Psoas muscle (tissue), 8 donors: ENCODE measurements around the gene SLC34A1. TPM values are rescaled to one million over a fixed set of nuclear protein-coding genes. Genes with fewer than 3 reads are reported as not detected.
"Not testable (repeated sequence)": the region's sequence is repeated elsewhere in the genome, so short reads cannot be mapped to it uniquely, and the experiment has no call there.

Source experiments
- ATAC-seq, 4 donors: fragments of 200-7000 bp; cut with Tn5 transposase; one replicate each; pipeline ENCODE4 v1.9.1; 2020; ENCODE audit warnings: moderate library complexity in 3 of 4, mild to moderate bottlenecking in 2 of 4
- DNase-seq, 2 donors: peaks; one replicate each; pipeline ENCODE4 v3.0.0-alpha.2; 2020
- H3K27ac ChIP-seq: fragments of 200-600 bp; one replicate; pipeline ENCODE4 v1.8.0; 2022
- H3K27me3 ChIP-seq, 3 donors: fragments of 200-600 bp in 1 of 3; one replicate each; pipeline versions ENCODE4 v1.6.1 to v1.8.0; 2013 to 2022; ENCODE audit warnings: low read length in 2 of 3, mild to moderate bottlenecking in 2 of 3, moderate library complexity in 1 of 3; ENCODE audit not compliant: insufficient read depth in 3 of 3
- H3K36me3 ChIP-seq, 2 donors: fragments of 200-600 bp in 1 of 2; one replicate each; pipeline versions ENCODE4 v1.6.1 to v1.8.0; 2013 to 2022; ENCODE audit warnings: low read depth in 1 of 2, mild to moderate bottlenecking in 1 of 2, moderate library complexity in 1 of 2; ENCODE audit not compliant: insufficient read depth in 1 of 2
- H3K4me1 ChIP-seq: fragments of 200-600 bp; one replicate; pipeline ENCODE4 v1.8.0; 2022
- H3K4me3 ChIP-seq: fragments of 200-600 bp; one replicate; pipeline ENCODE4 v1.8.0; 2022; ENCODE audit warnings: mild to moderate bottlenecking
- H3K9me3 ChIP-seq: fragments of 200-600 bp; one replicate; pipeline ENCODE4 v1.8.0; 2022
- CTCF ChIP-seq: fragments of 200-600 bp; IDR thresholded peaks from one replicate; pipeline ENCODE4 v1.8.0; 2022; ENCODE audit warnings: antibody characterized with exemption
- WGBS, 3 donors: extraction: QIAGEN DNeasy Blood & Tissue Kit; methylation state at CpG; one replicate each; pipeline versions ENCODE4 v1.1.6 to v1.1.7; 2013; 5-methylcytosine and 5-hydroxymethylcytosine counted together
- intact Hi-C, 2 donors: fragments of 100-400 bp; cut with DNase I; formaldehyde crosslinking; loops; one replicate each; pipeline versions ENCODE4 v1.11.0 to v1.14.2; 2022
- polyA plus RNA-seq, 3 donors: library from polyadenylated mRNA; stranded (reverse); fragments of 200-250 nt; gene quantifications; one replicate each; pipeline ENCODE4 v1.2.3, GENCODE V29; 2013
- total RNA-seq, 4 donors: library from RNA; stranded (reverse); fragmentation: NEBNext Ultra II Directional in 2 of 4; extraction: Animal tissue kit (Norgen Biotek cat#: 25700) in 2 of 4; gene quantifications; one replicate each; pipeline versions ENCODE4 v1.2.1 to v1.2.4, GENCODE V29; 2021 to 2023
- donor health status: healthy with polysubstance abuse.
- donor health status: DM: no; HTN: no; CAD: no; lungs with moderate emphysema.
- donor health status: Bipolar disorder and iron deficiency.
- donor health status: healthy.
- donor health status: DM: yes; HTN: yes; CAD: no.
- donor health status: DM: no; HTN: no; CAD: no.
- donor health status: DM: no; HTN: no; CAD: no.
- donor health status: DM: yes; HTN: yes; CAD: no.

SLC34A1 gene
- total and polyA plus RNA-seq, 7 donors, result not detected

GRCh38 chr5:177410575-177410974 lies 26.3 kb downstream of the SLC34A1 start:
- H3K4me3 ChIP-seq, result no peak overlapping the region
- no peaks in the 10 kb centered on the region for H3K36me3 ChIP-seq
- no peak for TF ChIP-seq CTCF
- DNase-seq (no peak), ATAC-seq (no peak)
- intact Hi-C loops, result no loop called here
- 76 to 84% (median 81%) methylated on average over 3 of the region's 3 CpGs for WGBS, 3 donors
- no peaks in the 10 kb centered on the region for H3K4me1 ChIP-seq
- no peak overlapping the region for H3K27ac ChIP-seq
- H3K27me3 ChIP-seq, result peaks cover 0 to 1% (median 0%) of the 10 kb centered on the region in 3 donors
- no peaks in the 10 kb centered on the region for H3K9me3 ChIP-seq

- H3K27me3 ChIP-seq, result no peaks in the 10 kb centered on the region
- no peak overlapping the region for H3K27ac ChIP-seq
- ATAC-seq, result no peak
- no peaks in the 10 kb centered on the region for H3K36me3 ChIP-seq
- no peak for TF ChIP-seq CTCF
- no peak overlapping the region for H3K4me3 ChIP-seq
- 79 to 86% (median 82%) methylated on average over 8 of the region's 8 CpGs for WGBS, 3 donors
- intact Hi-C loops, result no loop called here
- H3K9me3 ChIP-seq, result no peaks in the 10 kb centered on the region
- DNase-seq, result no peak
- no peaks in the 10 kb centered on the region for H3K4me1 ChIP-seq
These were observed 28.5 kb downstream of the SLC34A1 start for GRCh38 chr5:177412603-177413233.

- intact Hi-C loops, result no loop called here
- TF ChIP-seq CTCF, result no peak
- WGBS, 3 donors, result 80 to 86% (median 83%) methylated on average over 3 of the region's 3 CpGs
- DNase-seq (no peak), ATAC-seq (no peak)
- no peak overlapping the region for H3K4me3 ChIP-seq
- H3K27me3 ChIP-seq, result no peaks in the 10 kb centered on the region
- no peaks in the 10 kb centered on the region for H3K36me3 ChIP-seq
- no peak overlapping the region for H3K27ac ChIP-seq
- H3K9me3 ChIP-seq, result no peaks in the 10 kb centered on the region
- no peaks in the 10 kb centered on the region for H3K4me1 ChIP-seq
These were observed 30.2 kb downstream of the SLC34A1 start for GRCh38 chr5:177414481-177414880.

GRCh38 chr5:177417081-177417480 lies 32.8 kb downstream of the SLC34A1 start:
- 75 to 85% (median 82%) methylated on average over 6 of the region's 6 CpGs for WGBS, 3 donors
- H3K27me3 ChIP-seq, H3K4me1 ChIP-seq, H3K9me3 ChIP-seq, ATAC-seq, intact Hi-C loops, H3K27ac ChIP-seq, DNase-seq, H3K36me3 ChIP-seq, H3K4me3 ChIP-seq: not testable (repeated sequence)

GRCh38 chr5:177419046-177419445 lies 34.8 kb downstream of the SLC34A1 start:
- H3K27ac ChIP-seq, result no peak overlapping the region
- DNase-seq (no peak), ATAC-seq (no peak)
- H3K4me3 ChIP-seq, result no peak overlapping the region
- intact Hi-C loops, result no loop called here
- H3K9me3 ChIP-seq, result no peaks in the 10 kb centered on the region
- H3K36me3 ChIP-seq, result no peaks in the 10 kb centered on the region
- H3K27me3 ChIP-seq, result no peaks in the 10 kb centered on the region
- WGBS, 3 donors, result 53 to 75% (median 57%) methylated on average over 3 of the region's 3 CpGs
- TF ChIP-seq CTCF, result no peak
- H3K4me1 ChIP-seq, result no peaks in the 10 kb centered on the region

GRCh38 chr5:177420472-177420871 lies 36.2 kb downstream of the SLC34A1 start:
- 74 to 82% (median 75%) methylated on average over 7 of the region's 7 CpGs for WGBS, 3 donors
- H3K27me3 ChIP-seq, H3K36me3 ChIP-seq, H3K27ac ChIP-seq, intact Hi-C loops, H3K4me1 ChIP-seq, H3K9me3 ChIP-seq, DNase-seq, H3K4me3 ChIP-seq, ATAC-seq: not testable (repeated sequence)
